ENCODE data around the gene MVK. TPM values are rescaled to one million over a fixed set of nuclear protein-coding genes. Genes with fewer than 3 reads are reported as not detected.

Gene MVK
- total and polyA plus RNA-seq, 2 experiments from 2014 or later, result 16.7 to 40.1 TPM

- no peak for TF ChIP-seq ZNF462 (CRISPR knock-in tag; IDR thresholded peaks at IDR 0.05)
- TF ChIP-seq, protein P1, sequence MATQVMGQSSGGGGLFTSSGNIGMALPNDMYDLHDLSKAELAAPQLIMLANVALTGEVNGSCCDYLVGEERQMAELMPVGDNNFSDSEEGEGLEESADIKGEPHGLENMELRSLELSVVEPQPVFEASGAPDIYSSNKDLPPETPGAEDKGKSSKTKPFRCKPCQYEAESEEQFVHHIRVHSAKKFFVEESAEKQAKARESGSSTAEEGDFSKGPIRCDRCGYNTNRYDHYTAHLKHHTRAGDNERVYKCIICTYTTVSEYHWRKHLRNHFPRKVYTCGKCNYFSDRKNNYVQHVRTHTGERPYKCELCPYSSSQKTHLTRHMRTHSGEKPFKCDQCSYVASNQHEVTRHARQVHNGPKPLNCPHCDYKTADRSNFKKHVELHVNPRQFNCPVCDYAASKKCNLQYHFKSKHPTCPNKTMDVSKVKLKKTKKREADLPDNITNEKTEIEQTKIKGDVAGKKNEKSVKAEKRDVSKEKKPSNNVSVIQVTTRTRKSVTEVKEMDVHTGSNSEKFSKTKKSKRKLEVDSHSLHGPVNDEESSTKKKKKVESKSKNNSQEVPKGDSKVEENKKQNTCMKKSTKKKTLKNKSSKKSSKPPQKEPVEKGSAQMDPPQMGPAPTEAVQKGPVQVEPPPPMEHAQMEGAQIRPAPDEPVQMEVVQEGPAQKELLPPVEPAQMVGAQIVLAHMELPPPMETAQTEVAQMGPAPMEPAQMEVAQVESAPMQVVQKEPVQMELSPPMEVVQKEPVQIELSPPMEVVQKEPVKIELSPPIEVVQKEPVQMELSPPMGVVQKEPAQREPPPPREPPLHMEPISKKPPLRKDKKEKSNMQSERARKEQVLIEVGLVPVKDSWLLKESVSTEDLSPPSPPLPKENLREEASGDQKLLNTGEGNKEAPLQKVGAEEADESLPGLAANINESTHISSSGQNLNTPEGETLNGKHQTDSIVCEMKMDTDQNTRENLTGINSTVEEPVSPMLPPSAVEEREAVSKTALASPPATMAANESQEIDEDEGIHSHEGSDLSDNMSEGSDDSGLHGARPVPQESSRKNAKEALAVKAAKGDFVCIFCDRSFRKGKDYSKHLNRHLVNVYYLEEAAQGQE (IDR thresholded peaks at IDR 0.05; ENCODE audit: unreplicated experiment), result no peak
- TF ChIP-seq ZNF114 (CRISPR knock-in tag; IDR thresholded peaks at IDR 0.05), result no peak
- TF ChIP-seq EZH2phosphoT487 (IDR thresholded peaks at IDR 0.05; ENCODE audit: unreplicated experiment), result no peak
- no peak for TF ChIP-seq EZH2 (IDR thresholded peaks at IDR 0.05; ENCODE audit: low read depth, unreplicated experiment)
- TF ChIP-seq ZNF331 (CRISPR knock-in tag; IDR thresholded peaks at IDR 0.05; ENCODE audit: low read depth), result no peak
Observed at GRCh38 chr12:109613649-109614455, 40.3 kb downstream of the MVK start (continued).
